HepG2 (cell line): ENCODE data around the gene DNAJC9. TPM values are rescaled to one million over a fixed set of nuclear protein-coding genes. Genes with fewer than 3 reads are reported as not detected.

ENCODE experiments used
- ATAD3A ChIP-seq: sonication (generic); formaldehyde crosslinking; IDR thresholded peaks from 2 replicates; pipeline ENCODE4 v1.4.0; 2020; ENCODE audit warnings: missing genetic modification reagents
- HMG20B ChIP-seq: conservative IDR thresholded peaks from 2 replicates; pipeline ENCODE4 v1.6.1; 2016; ENCODE audit warnings: missing genetic modification reagents, missing compliant biosample characterization
- HNF1A ChIP-seq, 2 experiments: sonication (generic) in 1 of 2; formaldehyde crosslinking in 1 of 2; IDR thresholded peaks; 2 replicates each; pipeline versions ENCODE4 v1.4.0 to v1.6.1; 2016 to 2020; ENCODE audit warnings: borderline replicate concordance in 1 of 2, low read depth in 1 of 2, mild to moderate bottlenecking in 1 of 2, missing genetic modification reagents in 1 of 2
- KLF9 ChIP-seq: IDR thresholded peaks from 2 replicates; pipeline ENCODE4 v1.6.1; 2016; ENCODE audit warnings: low read depth
- NCOR1 ChIP-seq: fragments of 200-600 bp; sonication (generic); IDR thresholded peaks from 2 replicates; pipeline ENCODE4 v1.7.0; 2017; ENCODE audit warnings: antibody characterized with exemption, low read length, borderline replicate concordance
- THAP11 ChIP-seq: IDR thresholded peaks from 2 replicates; pipeline ENCODE4 v1.6.1; 2016; ENCODE audit warnings: missing biosample characterization, missing genetic modification reagents
- USF2 ChIP-seq, 2 experiments: sonication (generic) in 1 of 2; formaldehyde crosslinking in 1 of 2; IDR thresholded peaks; 2 replicates each; pipeline versions ENCODE4 v1.5.1 to v1.6.1; 2011 to 2020; ENCODE audit warnings: borderline replicate concordance in 1 of 2, low read depth in 1 of 2, low read length in 1 of 2, mild to moderate bottlenecking in 1 of 2, missing genetic modification reagents in 1 of 2, moderate library complexity in 1 of 2
- ZBTB37 ChIP-seq: sonication (generic); formaldehyde crosslinking; IDR thresholded peaks from 2 replicates; pipeline ENCODE4 v1.4.0; 2020; ENCODE audit warnings: mild to moderate bottlenecking, missing genetic modification reagents
- ZBTB44 ChIP-seq: sonication (generic); formaldehyde crosslinking; IDR thresholded peaks from 2 replicates; pipeline ENCODE4 v1.4.0; 2020; ENCODE audit warnings: missing genetic modification reagents
- ZEB1 ChIP-seq: IDR thresholded peaks from 2 replicates; pipeline ENCODE4 v1.6.1; 2012; ENCODE audit warnings: mild to moderate bottlenecking, low read depth, inconsistent platforms; ENCODE audit not compliant: insufficient replicate concordance
- ZFAT ChIP-seq: sonication (generic); formaldehyde crosslinking; conservative IDR thresholded peaks from 2 replicates; pipeline ENCODE4 v1.8.1; 2023; ENCODE audit warnings: missing genetic modification reagents, inconsistent platforms
- ZNF253 ChIP-seq: sonication (generic); formaldehyde crosslinking; IDR thresholded peaks from 2 replicates; pipeline ENCODE4 v1.8.0; 2022; ENCODE audit warnings: mild to moderate bottlenecking, missing genetic modification reagents, borderline replicate concordance
- ZNF576 ChIP-seq: sonication (generic); formaldehyde crosslinking; IDR thresholded peaks from 2 replicates; pipeline ENCODE4 v1.4.0; 2020; ENCODE audit warnings: mild to moderate bottlenecking, missing genetic modification reagents
- ZNF678 ChIP-seq: sonication (generic); formaldehyde crosslinking; IDR thresholded peaks from 2 replicates; pipeline ENCODE4 v1.4.0; 2020; ENCODE audit warnings: mild to moderate bottlenecking, missing genetic modification reagents
- ZNF747 ChIP-seq: sonication (generic); formaldehyde crosslinking; IDR thresholded peaks from 2 replicates; pipeline ENCODE4 v1.8.1; 2023; ENCODE audit warnings: missing genetic modification reagents, mild to moderate bottlenecking, borderline replicate concordance
- ZNF83 ChIP-seq: sonication (generic); formaldehyde crosslinking; IDR thresholded peaks from 2 replicates; pipeline ENCODE4 v1.4.0; 2020; ENCODE audit warnings: missing genetic modification reagents, mild to moderate bottlenecking, borderline replicate concordance
- ZZZ3 ChIP-seq: sonication (generic); formaldehyde crosslinking; IDR thresholded peaks from 2 replicates; pipeline ENCODE4 v1.4.0; 2020; ENCODE audit warnings: missing genetic modification reagents, mild to moderate bottlenecking, borderline replicate concordance
- polyA plus RNA-seq, 8 experiments: library from polyadenylated mRNA; depleted of rRNA in 3 of 8; stranded (reverse) in 7 of 8; unstranded in 1 of 8; fragments of >200 nt; fragmentation: Illumina TruSeq in 4 of 8; extraction: Trizol in 4 of 8; gene quantifications; 2 replicates each; pipeline versions ENCODE4 v1.2.1 to v1.2.3, GENCODE V29; 2011 to 2016; ENCODE audit warnings: low read depth in 4 of 8, missing spikeins in 1 of 8, mixed read lengths in 1 of 8; ENCODE audit not compliant: insufficient read depth in 1 of 8
- total RNA-seq, 5 experiments: library from RNA; depleted of rRNA; stranded (reverse); fragments of >200 nt; fragmentation: Illumina TruSeq; extraction: Trizol; gene quantifications; 2 replicates each; pipeline ENCODE4 v1.2.3, GENCODE V29; 2016; ENCODE audit warnings: low read depth in 1 of 5

Gene DNAJC9
- total and polyA plus RNA-seq, 2 of the 13 experiments (the other 11 are each of a cell fraction or from before 2014, with no cell fraction given) = 15.9 to 60.3 TPM

- TF ChIP-seq HNF1A (IDR thresholded peaks at IDR 0.05; ENCODE audit: low read depth) (no peak), HNF1A (CRISPR knock-in tag; IDR thresholded peaks at IDR 0.05; ENCODE audit: borderline replicate concordance) (peak; percentile 88; the same call in 1 of the 2 replicates), NCOR1 (no peak; the same call in 1 of the 2 replicates), ZEB1 (no peak), HMG20B (no peak), ATAD3A (CRISPR knock-in tag) (no peak), ZZZ3 (peak; percentile 61; the same call in 1 of the 2 replicates), ZNF747 (peak; percentile 92; the same call in 1 of the 2 replicates), ZNF253 (CRISPR knock-in tag) (peak; percentile 91), ZFAT (CRISPR knock-in tag) (no peak), ZBTB44 (no peak), ZBTB37 (CRISPR knock-in tag) (peak; percentile 67; the same call in 1 of the 2 replicates), THAP11 (CRISPR knock-in tag) (peak; percentile 92), ZNF576 (CRISPR knock-in tag) (0 out of 2 replicates have a peak, but pooled peaks have one; percentile 23), ZNF83 (CRISPR knock-in tag) (peak; percentile 69; the same call in 1 of the 2 replicates), ZNF678 (CRISPR knock-in tag) (0 out of 2 replicates have a peak, but pooled peaks have one; percentile 69), USF2 (IDR thresholded peaks at IDR 0.05; ENCODE audit: low read depth, low read length) (no peak), USF2 (CRISPR knock-in tag; IDR thresholded peaks at IDR 0.05; ENCODE audit: borderline replicate concordance) (no peak), KLF9 (no peak)
Measured at GRCh38 chr10:73246646-73247508, at the start of gene DNAJC9 (continued).
